HEK293 (cell line): ENCODE data around the gene MAGI2.

Source experiments
- CTCF ChIA-PET: fragments of 350-600 bp; formaldehyde crosslinking; extraction: SDS; loops from one replicate; lab custom pipeline; 2021; ENCODE audit warnings: antibody characterized with exemption; lab: Yijun Ruan, JAX
- POLR2A ChIA-PET: fragments of 300-600 bp; formaldehyde crosslinking; extraction: SDS; loops from one replicate; lab custom pipeline; 2020; ENCODE audit warnings: antibody characterized with exemption, inconsistent platforms; lab: Yijun Ruan, JAX
- H3K27ac ChIP-seq: fragments of 200-500 bp; sonication (Bioruptor generic); 2 replicates; pipeline ENCODE4 v1.5.1; 2014; ENCODE audit warnings: low read depth, low read length, control low read depth, inconsistent platforms; ENCODE audit errors: extremely low read depth
- H3K36me3 ChIP-seq, 2 experiments: fragments of 200-500 bp in 1 of 2; sonication (Bioruptor generic) in 1 of 2; 1 replicate in 1 of 2; 2 replicates in 1 of 2; pipeline ENCODE4 v1.5.1; 2014 to 2017; ENCODE audit warnings: inconsistent platforms in 2 of 2, low read length in 2 of 2; ENCODE audit not compliant: control insufficient read depth in 2 of 2, insufficient read depth in 1 of 2
- H3K4me1 ChIP-seq: fragments of 200-500 bp; sonication (Bioruptor generic); 2 replicates; pipeline ENCODE4 v1.5.1; 2014; ENCODE audit warnings: mild to moderate bottlenecking, low read length, inconsistent platforms; ENCODE audit not compliant: control insufficient read depth, insufficient read depth
- H3K4me3 ChIP-seq: 2 replicates; pipeline ENCODE4 v1.5.1; 2011; ENCODE audit warnings: low read depth, mild to moderate bottlenecking, control low read depth, low read length, moderate library complexity
- H3K9me3 ChIP-seq: fragments of 200-500 bp; sonication (Bioruptor generic); 2 replicates; pipeline ENCODE4 v1.5.1; 2014; ENCODE audit warnings: low read depth, low read length, inconsistent platforms; ENCODE audit not compliant: control insufficient read depth, insufficient read depth
- MZF1 ChIP-seq: fragments of 450-650 bp; formaldehyde crosslinking; IDR thresholded peaks from 2 replicates; pipeline ENCODE4 v1.5.1; 2017; ENCODE audit warnings: missing biosample characterization, missing genetic modification characterization, borderline replicate concordance
- SCRT1 ChIP-seq: fragments of 450-650 bp; formaldehyde crosslinking; IDR thresholded peaks from 2 replicates; pipeline ENCODE4 v1.5.1; 2016; ENCODE audit warnings: missing biosample characterization, missing genetic modification characterization, borderline replicate concordance
- SETDB1 ChIP-seq: IDR thresholded peaks from one replicate; pipeline ENCODE4 v1.6.1; 2017; ENCODE audit warnings: mild to moderate bottlenecking, low read length, moderate library complexity, mixed read lengths; ENCODE audit not compliant: insufficient read length
- ZBTB17 ChIP-seq: fragments of 450-650 bp; formaldehyde crosslinking; IDR thresholded peaks from 2 replicates; pipeline ENCODE4 v1.5.1; 2016; ENCODE audit warnings: missing biosample characterization, missing genetic modification characterization
- ZBTB48 ChIP-seq: fragments of 450-650 bp; formaldehyde crosslinking; IDR thresholded peaks from 2 replicates; pipeline ENCODE4 v1.5.1; 2016; ENCODE audit warnings: missing biosample characterization, missing genetic modification characterization
- ZBTB6 ChIP-seq: fragments of 450-650 bp; formaldehyde crosslinking; IDR thresholded peaks from 2 replicates; pipeline ENCODE4 v1.5.1; 2017; ENCODE audit warnings: missing biosample characterization, missing genetic modification characterization
- ZEB2 ChIP-seq: fragments of 450-650 bp; formaldehyde crosslinking; IDR thresholded peaks from 2 replicates; pipeline ENCODE4 v1.5.1; 2016; ENCODE audit warnings: missing biosample characterization, missing genetic modification characterization
- ZNF16 ChIP-seq: fragments of 450-650 bp; formaldehyde crosslinking; IDR thresholded peaks from 2 replicates; pipeline ENCODE4 v1.5.1; 2016; ENCODE audit warnings: low read depth, missing biosample characterization, missing genetic modification characterization
- ZNF175 ChIP-seq: fragments of 450-650 bp; formaldehyde crosslinking; IDR thresholded peaks from 2 replicates; pipeline ENCODE4 v1.5.1; 2016; ENCODE audit warnings: missing biosample characterization, missing genetic modification characterization
- ZNF23 ChIP-seq: fragments of 450-650 bp; formaldehyde crosslinking; IDR thresholded peaks from 2 replicates; pipeline ENCODE4 v1.5.1; 2016; ENCODE audit warnings: missing biosample characterization, missing genetic modification characterization, borderline replicate concordance
- ZNF350 ChIP-seq: fragments of 450-650 bp; formaldehyde crosslinking; IDR thresholded peaks from 2 replicates; pipeline ENCODE4 v1.5.0; 2017; ENCODE audit warnings: missing biosample characterization, mild to moderate bottlenecking, missing genetic modification characterization
- ZNF423 ChIP-seq: fragments of 450-650 bp; formaldehyde crosslinking; IDR thresholded peaks from 2 replicates; pipeline ENCODE4 v1.5.1; 2016; ENCODE audit warnings: missing biosample characterization, missing genetic modification characterization
- ZNF623 ChIP-seq: fragments of 450-650 bp; formaldehyde crosslinking; IDR thresholded peaks from 2 replicates; pipeline ENCODE4 v1.5.1; 2016; ENCODE audit warnings: missing biosample characterization, missing genetic modification characterization
- ZNF645 ChIP-seq: fragments of 450-650 bp; formaldehyde crosslinking; IDR thresholded peaks from 2 replicates; pipeline ENCODE4; 2016; ENCODE audit warnings: missing biosample characterization, missing genetic modification characterization
- ZNF692 ChIP-seq: fragments of 450-650 bp; formaldehyde crosslinking; IDR thresholded peaks from 2 replicates; pipeline ENCODE4 v1.5.1; 2016; ENCODE audit warnings: missing biosample characterization, missing genetic modification characterization
- ZNF76 ChIP-seq: fragments of 450-650 bp; formaldehyde crosslinking; IDR thresholded peaks from 2 replicates; pipeline ENCODE4; 2016; ENCODE audit warnings: low read depth, missing biosample characterization, missing genetic modification characterization, borderline replicate concordance
- ZXDB ChIP-seq: fragments of 450-650 bp; formaldehyde crosslinking; IDR thresholded peaks from 2 replicates; pipeline ENCODE4 v1.5.1; 2016; ENCODE audit warnings: missing biosample characterization, missing genetic modification characterization
- TF ChIP-seq, protein P1 (sequence below): fragments of 450-650 bp; formaldehyde crosslinking; IDR thresholded peaks from 2 replicates; pipeline ENCODE4 v1.5.1; 2016; ENCODE audit warnings: missing biosample characterization, missing genetic modification characterization, borderline replicate concordance
- TF ChIP-seq, protein P2 (sequence below): fragments of 450-650 bp; formaldehyde crosslinking; IDR thresholded peaks from 2 replicates; pipeline ENCODE4 v1.5.1; 2016; ENCODE audit warnings: missing biosample characterization, missing genetic modification characterization

The MAGI2 gene

DNA sequence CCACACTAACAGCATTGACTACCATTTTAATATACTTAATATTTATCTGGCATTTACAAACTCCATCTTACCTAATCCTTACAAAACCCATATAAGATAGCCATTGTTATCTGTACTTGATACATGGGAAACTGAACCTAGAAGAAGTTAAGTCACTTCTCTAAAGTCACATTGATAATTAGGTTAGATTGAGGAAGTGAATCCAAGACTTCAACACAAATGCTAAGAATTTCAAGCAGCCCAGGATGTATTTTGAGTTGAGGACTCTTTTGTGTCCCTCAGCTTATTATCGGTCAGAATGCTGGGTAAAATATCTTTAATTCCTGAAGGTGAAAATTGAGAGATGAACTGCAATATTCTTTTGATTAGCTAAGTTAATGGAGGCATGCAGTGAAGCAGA lies 1189.4 kb downstream of the MAGI2 start:
- Histone ChIP-seq H3K9me3 (no peaks in the 10 kb centered on the region), H3K4me3 (no peak overlapping the region), H3K36me3 (no peaks in the 10 kb centered on the region), H3K27ac (no peak overlapping the region), H3K4me1 (no peaks in the 10 kb centered on the region)
- ChIA-PET CTCF (no interaction called here), POLR2A (no interaction called here)
- TF ChIP-seq, protein P1, sequence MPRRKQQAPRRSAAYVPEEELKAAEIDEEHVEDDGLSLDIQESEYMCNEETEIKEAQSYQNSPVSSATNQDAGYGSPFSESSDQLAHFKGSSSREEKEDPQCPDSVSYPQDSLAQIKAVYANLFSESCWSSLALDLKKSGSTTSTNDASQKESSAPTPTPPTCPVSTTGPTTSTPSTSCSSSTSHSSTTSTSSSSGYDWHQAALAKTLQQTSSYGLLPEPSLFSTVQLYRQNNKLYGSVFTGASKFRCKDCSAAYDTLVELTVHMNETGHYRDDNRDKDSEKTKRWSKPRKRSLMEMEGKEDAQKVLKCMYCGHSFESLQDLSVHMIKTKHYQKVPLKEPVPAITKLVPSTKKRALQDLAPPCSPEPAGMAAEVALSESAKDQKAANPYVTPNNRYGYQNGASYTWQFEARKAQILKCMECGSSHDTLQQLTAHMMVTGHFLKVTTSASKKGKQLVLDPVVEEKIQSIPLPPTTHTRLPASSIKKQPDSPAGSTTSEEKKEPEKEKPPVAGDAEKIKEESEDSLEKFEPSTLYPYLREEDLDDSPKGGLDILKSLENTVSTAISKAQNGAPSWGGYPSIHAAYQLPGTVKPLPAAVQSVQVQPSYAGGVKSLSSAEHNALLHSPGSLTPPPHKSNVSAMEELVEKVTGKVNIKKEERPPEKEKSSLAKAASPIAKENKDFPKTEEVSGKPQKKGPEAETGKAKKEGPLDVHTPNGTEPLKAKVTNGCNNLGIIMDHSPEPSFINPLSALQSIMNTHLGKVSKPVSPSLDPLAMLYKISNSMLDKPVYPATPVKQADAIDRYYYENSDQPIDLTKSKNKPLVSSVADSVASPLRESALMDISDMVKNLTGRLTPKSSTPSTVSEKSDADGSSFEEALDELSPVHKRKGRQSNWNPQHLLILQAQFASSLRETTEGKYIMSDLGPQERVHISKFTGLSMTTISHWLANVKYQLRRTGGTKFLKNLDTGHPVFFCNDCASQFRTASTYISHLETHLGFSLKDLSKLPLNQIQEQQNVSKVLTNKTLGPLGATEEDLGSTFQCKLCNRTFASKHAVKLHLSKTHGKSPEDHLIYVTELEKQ, result no peak
- no peak for TF ChIP-seq ZNF23 (tag by site-specific recombination)
- no peak for TF ChIP-seq MZF1 (tag by site-specific recombination)
- TF ChIP-seq ZBTB48 (tag by site-specific recombination), result no peak
- TF ChIP-seq ZNF350 (tag by site-specific recombination), result no peak
- no peak for TF ChIP-seq ZBTB6 (tag by site-specific recombination)
- TF ChIP-seq ZXDB, result no peak
- no peak for TF ChIP-seq SETDB1
- no peak for TF ChIP-seq ZNF692 (tag by site-specific recombination)
- TF ChIP-seq ZNF423 (tag by site-specific recombination), result no peak
- TF ChIP-seq ZNF175, result no peak
- TF ChIP-seq, protein P2, sequence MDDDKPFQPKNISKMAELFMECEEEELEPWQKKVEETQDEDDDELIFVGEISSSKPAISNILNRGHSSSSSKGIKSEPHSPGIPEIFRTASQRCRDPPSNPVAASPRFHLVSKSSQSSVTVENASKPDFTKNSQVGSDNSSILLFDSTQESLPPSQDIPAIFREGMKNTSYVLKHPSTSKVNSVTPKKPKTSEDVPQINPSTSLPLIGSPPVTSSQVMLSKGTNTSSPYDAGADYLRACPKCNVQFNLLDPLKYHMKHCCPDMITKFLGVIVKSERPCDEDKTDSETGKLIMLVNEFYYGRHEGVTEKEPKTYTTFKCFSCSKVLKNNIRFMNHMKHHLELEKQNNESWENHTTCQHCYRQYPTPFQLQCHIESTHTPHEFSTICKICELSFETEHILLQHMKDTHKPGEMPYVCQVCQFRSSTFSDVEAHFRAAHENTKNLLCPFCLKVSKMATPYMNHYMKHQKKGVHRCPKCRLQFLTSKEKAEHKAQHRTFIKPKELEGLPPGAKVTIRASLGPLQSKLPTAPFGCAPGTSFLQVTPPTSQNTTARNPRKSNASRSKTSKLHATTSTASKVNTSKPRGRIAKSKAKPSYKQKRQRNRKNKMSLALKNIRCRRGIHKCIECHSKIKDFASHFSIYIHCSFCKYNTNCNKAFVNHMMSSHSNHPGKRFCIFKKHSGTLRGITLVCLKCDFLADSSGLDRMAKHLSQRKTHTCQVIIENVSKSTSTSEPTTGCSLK (tag by site-specific recombination), result no peak
- no peak for TF ChIP-seq ZNF76
- TF ChIP-seq SCRT1 (tag by site-specific recombination), result no peak
- TF ChIP-seq ZNF16 (tag by site-specific recombination), result no peak
- no peak for TF ChIP-seq ZNF623
- no peak for TF ChIP-seq ZEB2 (tag by site-specific recombination)
- no peak for TF ChIP-seq ZNF645 (tag by site-specific recombination)
- no peak for TF ChIP-seq ZBTB17
